Thyroid gland (tissue), 4 donors: ENCODE results near the gene OR6K6. TPM values are rescaled to one million over a fixed set of nuclear protein-coding genes. Genes with fewer than 3 reads are reported as not detected.

Experiments
- DNase-seq, 2 donors: peaks; one replicate each; pipeline ENCODE4 v3.0.0-alpha.2; 2019
- H3K27ac ChIP-seq, 3 donors: fragments of 200-600 bp; sonication (generic); 1 replicate in 2 of 3; 2 replicates in 1 of 3; pipeline ENCODE4 v1.5.1; 2016 to 2019; ENCODE audit warnings: mild to moderate bottlenecking in 1 of 3, moderate library complexity in 1 of 3
- H3K27me3 ChIP-seq: fragments of 200-600 bp; sonication (generic); one replicate; pipeline ENCODE4 v1.5.1; 2019
- H3K36me3 ChIP-seq, 2 donors: fragments of 200-600 bp; sonication (generic); one replicate each; pipeline ENCODE4 v1.5.1; 2016 to 2019
- H3K4me1 ChIP-seq, 2 donors: fragments of 200-600 bp; sonication (generic); one replicate each; pipeline ENCODE4 v1.5.1; 2017 to 2019
- H3K4me3 ChIP-seq, 3 donors: fragments of 200-600 bp; sonication (generic); replicated peaks in 1 of 3; 1 replicate in 2 of 3; 2 replicates in 1 of 3; pipeline ENCODE4 v1.5.1; 2016; ENCODE audit warnings: mild to moderate bottlenecking in 1 of 3
- H3K9me3 ChIP-seq: fragments of 200-600 bp; sonication (generic); one replicate; pipeline ENCODE4 v1.5.1; 2017
- POLR2A ChIP-seq, 2 donors: fragments of 450-650 bp; IDR thresholded peaks; one replicate each; pipeline ENCODE4 v1.6.1; 2017; ENCODE audit warnings: antibody characterized with exemption in 2 of 2, mild to moderate bottlenecking in 2 of 2, moderate library complexity in 1 of 2
- WGBS, 2 donors: methylation state at CpG; one replicate each; pipeline ENCODE4 v1.1.5; 2017; 5-methylcytosine and 5-hydroxymethylcytosine counted together
- intact Hi-C: fragments of 100-400 bp; cut with DNase I; formaldehyde crosslinking; loops from one replicate; pipeline ENCODE4 v1.15.1; 2023
- total RNA-seq, 4 donors: library from RNA; depleted of rRNA; stranded (reverse); fragments of >200 nt; gene quantifications; one replicate each; pipeline ENCODE4 v1.2.3, GENCODE V29; 2016
- TF ChIP-seq, protein P1 (sequence below), 6 experiments: fragments of 200-600 bp in 3 of 6; fragments of 450-650 bp in 3 of 6; sonication (generic) in 3 of 6; IDR thresholded peaks; one replicate each; pipeline ENCODE4 v1.5.1; 2016 to 2019; ENCODE audit warnings: antibody characterized with exemption in 6 of 6, mild to moderate bottlenecking in 2 of 6, inconsistent platforms in 1 of 6, moderate library complexity in 1 of 6

Gene OR6K6
- total RNA-seq, 4 donors from 2014 or later, result not detected

DNA sequence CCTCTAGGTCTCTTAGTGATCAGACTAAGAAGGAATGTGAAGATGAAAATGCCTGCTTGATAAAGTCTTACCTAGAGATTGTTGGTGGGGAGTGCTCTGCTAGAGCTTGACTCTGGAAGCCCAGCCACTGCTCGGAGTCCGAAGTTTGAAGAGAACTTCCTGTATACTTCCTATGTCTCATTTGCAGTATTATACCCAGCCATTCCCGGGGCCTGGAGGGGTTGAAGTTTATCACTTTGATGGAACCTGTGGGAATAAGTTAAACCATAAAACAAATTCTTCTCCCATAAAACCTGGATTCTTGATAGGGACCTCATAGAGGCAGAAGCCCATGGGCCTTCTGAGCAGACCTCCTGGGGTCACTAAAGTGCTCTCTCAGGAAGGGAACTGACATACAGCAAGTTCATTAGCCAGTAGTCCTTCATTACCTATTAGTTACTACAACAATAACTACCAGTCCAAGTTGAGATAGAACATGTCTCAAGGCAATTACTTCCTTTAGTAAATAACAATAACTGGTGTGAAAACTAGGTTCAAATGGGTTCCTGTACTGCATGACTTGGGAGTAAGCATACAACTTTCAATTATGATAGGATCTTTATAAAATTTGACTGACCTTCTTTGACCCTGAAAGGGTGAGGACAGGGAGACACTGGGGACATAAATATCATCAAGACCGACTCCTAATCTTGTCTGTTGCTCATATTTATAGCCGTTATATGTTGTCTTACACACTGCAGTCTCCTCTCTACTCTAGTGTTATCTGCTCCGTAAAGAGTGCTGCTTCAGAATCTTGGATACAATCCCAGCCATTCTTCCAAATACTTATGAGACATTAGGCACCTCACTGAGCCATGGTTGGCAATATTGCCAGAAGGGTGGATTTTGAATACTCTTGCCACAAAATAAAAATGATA is 17.7 kb downstream of the OR6K6 start, which contains the start of gene OR6N1:
Gene OR6N1, minus strand, starts transcription at position 246 of the 917 bp plus-strand sequence. CDS start 5,513 bp downstream, outside the sequence.
- H3K27ac ChIP-seq, result no peak within 1 kb of the TSS
- no peaks in the 10 kb centered on the region for H3K27me3 ChIP-seq
- H3K4me3 ChIP-seq, result no peak within 1 kb of the TSS
- H3K9me3 ChIP-seq, result no peaks in the 10 kb centered on the region
- no peaks in the 10 kb centered on the region for H3K4me1 ChIP-seq
- intact Hi-C loops, result no loop called here
- TF ChIP-seq POLR2A (IDR thresholded peaks at IDR 0.05), result no peak
- TF ChIP-seq, protein P1, sequence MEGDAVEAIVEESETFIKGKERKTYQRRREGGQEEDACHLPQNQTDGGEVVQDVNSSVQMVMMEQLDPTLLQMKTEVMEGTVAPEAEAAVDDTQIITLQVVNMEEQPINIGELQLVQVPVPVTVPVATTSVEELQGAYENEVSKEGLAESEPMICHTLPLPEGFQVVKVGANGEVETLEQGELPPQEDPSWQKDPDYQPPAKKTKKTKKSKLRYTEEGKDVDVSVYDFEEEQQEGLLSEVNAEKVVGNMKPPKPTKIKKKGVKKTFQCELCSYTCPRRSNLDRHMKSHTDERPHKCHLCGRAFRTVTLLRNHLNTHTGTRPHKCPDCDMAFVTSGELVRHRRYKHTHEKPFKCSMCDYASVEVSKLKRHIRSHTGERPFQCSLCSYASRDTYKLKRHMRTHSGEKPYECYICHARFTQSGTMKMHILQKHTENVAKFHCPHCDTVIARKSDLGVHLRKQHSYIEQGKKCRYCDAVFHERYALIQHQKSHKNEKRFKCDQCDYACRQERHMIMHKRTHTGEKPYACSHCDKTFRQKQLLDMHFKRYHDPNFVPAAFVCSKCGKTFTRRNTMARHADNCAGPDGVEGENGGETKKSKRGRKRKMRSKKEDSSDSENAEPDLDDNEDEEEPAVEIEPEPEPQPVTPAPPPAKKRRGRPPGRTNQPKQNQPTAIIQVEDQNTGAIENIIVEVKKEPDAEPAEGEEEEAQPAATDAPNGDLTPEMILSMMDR (IDR thresholded peaks at IDR 0.05), result no peak
- no peaks in the 10 kb centered on the region for H3K36me3 ChIP-seq
- WGBS, 2 donors, result 51 to 64% methylated on average over 6 of the region's 6 CpGs
- DNase-seq, result no peak

- no peak within 1 kb of the TSS for H3K4me3 ChIP-seq
- no peak for DNase-seq
- H3K27me3 ChIP-seq, result no peaks in the 10 kb centered on the region
- H3K27ac ChIP-seq, result no peak within 1 kb of the TSS
- H3K36me3 ChIP-seq, result no peaks in the 10 kb centered on the region
- TF ChIP-seq, protein P1 (IDR thresholded peaks at IDR 0.05), result no peak
- no peak for TF ChIP-seq POLR2A (IDR thresholded peaks at IDR 0.05)
- H3K4me1 ChIP-seq, result no peaks in the 10 kb centered on the region
- intact Hi-C loops, result no loop called here
- H3K9me3 ChIP-seq, result no peaks in the 10 kb centered on the region
Observed at GRCh38 chr1:158781104-158781503, 26.6 kb downstream of the OR6K6 start, which contains the start of gene OR6N2. Gene OR6N2, minus strand, starts transcription at chr1:158781204. Its CDS starts 3,569 bp downstream, at chr1:158777635.

- no peak for DNase-seq
- no peak for TF ChIP-seq POLR2A (IDR thresholded peaks at IDR 0.05)
- TF ChIP-seq, protein P1 (IDR thresholded peaks at IDR 0.05), result no peak
- H3K36me3 ChIP-seq, result no peaks in the 10 kb centered on the region
- no peak overlapping the region for H3K4me3 ChIP-seq
- intact Hi-C loops, result no loop called here
- H3K4me1 ChIP-seq, result no peaks in the 10 kb centered on the region
- WGBS, 2 donors, result 67 to 71% methylated on average over 2 of the region's 2 CpGs
- no peaks in the 10 kb centered on the region for H3K27me3 ChIP-seq
- no peak overlapping the region for H3K27ac ChIP-seq
- H3K9me3 ChIP-seq, result no peaks in the 10 kb centered on the region
Observed at GRCh38 chr1:158793604-158794003, 39.1 kb downstream of the OR6K6 start.

GRCh38 chr1:158794247-158794646 is 39.7 kb downstream of the OR6K6 start:
- intact Hi-C loops, result no loop called here
- WGBS, 2 donors, result 56 to 72% methylated on average over 6 of the region's 6 CpGs
- H3K27me3 ChIP-seq, result no peaks in the 10 kb centered on the region
- H3K36me3 ChIP-seq, result no peaks in the 10 kb centered on the region
- H3K9me3 ChIP-seq, result no peaks in the 10 kb centered on the region
- H3K27ac ChIP-seq, result no peak overlapping the region
- DNase-seq, result no peak
- TF ChIP-seq, protein P1 (IDR thresholded peaks at IDR 0.05), result no peak
- no peak for TF ChIP-seq POLR2A (IDR thresholded peaks at IDR 0.05)
- H3K4me3 ChIP-seq, result no peak overlapping the region
- H3K4me1 ChIP-seq, result no peaks in the 10 kb centered on the region

- WGBS, 2 donors, result 69 to 79% methylated on average over 3 of the region's 3 CpGs
- H3K36me3 ChIP-seq, result no peaks in the 10 kb centered on the region
- no peak overlapping the region for H3K4me3 ChIP-seq
- TF ChIP-seq, protein P1 (IDR thresholded peaks at IDR 0.05), result no peak
- no peak for TF ChIP-seq POLR2A (IDR thresholded peaks at IDR 0.05)
- DNase-seq, result no peak
- no peaks in the 10 kb centered on the region for H3K27me3 ChIP-seq
- H3K4me1 ChIP-seq, result no peaks in the 10 kb centered on the region
- no peaks in the 10 kb centered on the region for H3K9me3 ChIP-seq
- intact Hi-C loops, result no loop called here
- no peak overlapping the region for H3K27ac ChIP-seq
Observed at GRCh38 chr1:158798531-158798930, 44.0 kb downstream of the OR6K6 start.
